ENCODE results near the gene ABCB11.
"Not testable (repeated sequence)": the region's sequence is repeated elsewhere in the genome, so short reads cannot be mapped to it uniquely, and the experiment has no call there.

The ABCB11 gene

DNA sequence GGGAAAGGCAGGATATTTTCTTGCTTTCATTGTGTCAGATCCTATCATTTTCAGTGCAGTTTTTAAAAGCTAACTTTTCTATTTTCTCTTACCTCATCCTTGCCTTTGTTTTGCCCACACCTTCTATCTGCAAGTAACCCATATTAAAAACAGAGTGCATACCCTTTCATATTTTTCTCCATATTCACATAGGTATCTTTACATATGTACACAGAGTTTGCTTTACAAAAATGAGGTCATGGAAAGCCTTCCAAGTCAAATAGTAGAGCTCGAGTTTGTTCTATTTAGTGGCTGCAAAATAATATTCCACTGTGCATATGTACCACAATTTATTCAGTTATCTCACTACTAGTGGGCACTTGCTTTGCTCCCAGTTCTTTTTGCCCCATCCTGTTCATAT lies 34.3 kb upstream of the ABCB11 start:
- in situ Hi-C loops (cut with HindIII; ENCODE audit: low sequenced_read_pairs), result no loop called here
- TF ChIP-seq, protein P1, sequence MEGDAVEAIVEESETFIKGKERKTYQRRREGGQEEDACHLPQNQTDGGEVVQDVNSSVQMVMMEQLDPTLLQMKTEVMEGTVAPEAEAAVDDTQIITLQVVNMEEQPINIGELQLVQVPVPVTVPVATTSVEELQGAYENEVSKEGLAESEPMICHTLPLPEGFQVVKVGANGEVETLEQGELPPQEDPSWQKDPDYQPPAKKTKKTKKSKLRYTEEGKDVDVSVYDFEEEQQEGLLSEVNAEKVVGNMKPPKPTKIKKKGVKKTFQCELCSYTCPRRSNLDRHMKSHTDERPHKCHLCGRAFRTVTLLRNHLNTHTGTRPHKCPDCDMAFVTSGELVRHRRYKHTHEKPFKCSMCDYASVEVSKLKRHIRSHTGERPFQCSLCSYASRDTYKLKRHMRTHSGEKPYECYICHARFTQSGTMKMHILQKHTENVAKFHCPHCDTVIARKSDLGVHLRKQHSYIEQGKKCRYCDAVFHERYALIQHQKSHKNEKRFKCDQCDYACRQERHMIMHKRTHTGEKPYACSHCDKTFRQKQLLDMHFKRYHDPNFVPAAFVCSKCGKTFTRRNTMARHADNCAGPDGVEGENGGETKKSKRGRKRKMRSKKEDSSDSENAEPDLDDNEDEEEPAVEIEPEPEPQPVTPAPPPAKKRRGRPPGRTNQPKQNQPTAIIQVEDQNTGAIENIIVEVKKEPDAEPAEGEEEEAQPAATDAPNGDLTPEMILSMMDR (IDR thresholded peaks at IDR 0.05; ENCODE audit: low read depth, low read length), result no peak

DNA sequence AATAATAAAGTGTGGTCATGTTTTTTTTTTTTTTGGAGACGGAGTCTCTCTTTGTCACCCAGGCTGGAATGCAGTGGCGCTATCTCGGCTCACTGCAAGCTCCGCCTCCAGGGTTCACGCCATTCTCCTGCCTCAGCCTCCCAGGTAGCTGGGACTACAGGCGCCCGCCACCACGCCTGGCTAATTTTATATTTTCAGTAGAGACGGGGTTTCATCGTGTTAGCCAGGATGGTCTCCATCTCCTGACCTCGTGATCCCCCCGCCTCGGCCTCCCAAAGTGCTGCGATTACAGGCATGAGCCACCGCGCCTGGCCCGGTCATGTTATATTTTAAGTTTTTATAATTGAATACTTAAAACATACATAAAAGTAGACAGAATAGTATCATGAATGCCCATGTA lies 33.1 kb upstream of the ABCB11 start:
- H3K4me3 ChIP-seq (ENCODE audit: low read depth, low read length); in situ Hi-C loops (cut with HindIII; ENCODE audit: low sequenced_read_pairs): not testable (repeated sequence)

More for the DNA sequence above, 34.3 kb upstream of the ABCB11 start:
- no peak overlapping the region for H3K4me3 ChIP-seq (ENCODE audit: low read depth, low read length)
- DNase-seq (ENCODE audit: low read depth, low spot score), result no peak

DNA sequence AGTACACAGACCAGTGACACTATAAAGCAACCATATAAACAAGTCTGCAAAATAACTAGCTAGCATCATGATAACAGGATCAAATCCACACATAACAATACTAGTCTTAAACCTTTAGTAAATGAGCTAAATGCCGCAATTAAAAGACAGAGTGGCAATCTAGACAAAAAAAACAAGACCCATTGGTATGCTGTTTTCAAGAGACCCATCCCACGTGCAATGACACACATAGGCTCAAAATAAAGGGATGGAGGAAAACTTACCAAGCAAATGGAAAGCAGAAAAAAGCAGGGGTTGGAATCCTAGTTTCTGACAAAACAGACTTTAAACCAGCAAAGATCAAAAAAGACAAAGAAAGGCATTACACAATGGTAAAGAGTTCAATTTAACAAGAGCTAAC lies 23.5 kb upstream of the ABCB11 start:
- H3K4me3 ChIP-seq (ENCODE audit: low read depth, low read length); in situ Hi-C loops (cut with HindIII; ENCODE audit: low sequenced_read_pairs); DNase-seq (ENCODE audit: low read depth, low spot score): not testable (repeated sequence)

More for the DNA sequence above, 33.1 kb upstream of the ABCB11 start:
- DNase-seq (ENCODE audit: low read depth, low spot score), result not testable (repeated sequence)

DNA sequence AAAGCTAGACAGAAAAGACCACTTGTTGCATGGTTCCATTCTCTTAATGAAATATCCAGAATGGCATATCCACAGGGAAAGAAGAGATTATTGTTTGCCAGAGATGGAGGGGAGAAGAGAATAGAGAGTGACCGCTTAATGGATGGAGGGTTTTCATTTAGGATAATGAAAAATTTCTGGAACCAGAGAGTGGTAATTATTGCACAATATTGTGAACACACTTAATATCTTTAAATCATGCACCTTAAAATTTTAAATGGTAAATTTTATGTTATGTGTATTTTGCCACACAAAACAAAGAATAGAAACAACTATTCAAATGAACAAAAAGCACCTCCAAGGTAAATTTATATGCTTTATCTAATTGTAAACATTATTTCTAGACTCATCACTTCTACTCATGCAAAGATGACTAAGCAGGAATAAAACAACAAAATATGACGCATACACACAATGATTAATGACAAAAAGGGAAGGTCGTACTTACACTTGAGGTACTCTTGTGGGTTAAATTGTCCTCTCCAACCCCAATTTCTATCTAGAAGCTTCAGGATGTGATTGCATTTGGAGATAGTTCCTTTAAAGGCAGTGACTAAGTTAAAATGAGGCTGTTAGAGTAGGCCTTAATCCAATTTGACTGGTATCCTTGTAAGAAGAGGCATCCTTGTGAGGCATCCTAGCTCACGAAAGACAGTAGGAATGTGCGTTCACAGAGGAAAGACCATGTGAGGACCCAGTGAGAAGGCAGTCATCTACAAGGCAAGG lies 19.5 kb upstream of the ABCB11 start:
- DNase-seq (ENCODE audit: low read depth, low spot score), result no peak
- in situ Hi-C loops (cut with HindIII; ENCODE audit: low sequenced_read_pairs), result no loop called here
- TF ChIP-seq, protein P1 (IDR thresholded peaks at IDR 0.05; ENCODE audit: low read depth, low read length), result no peak
- no peak overlapping the region for H3K4me3 ChIP-seq (ENCODE audit: low read depth, low read length)

DNA sequence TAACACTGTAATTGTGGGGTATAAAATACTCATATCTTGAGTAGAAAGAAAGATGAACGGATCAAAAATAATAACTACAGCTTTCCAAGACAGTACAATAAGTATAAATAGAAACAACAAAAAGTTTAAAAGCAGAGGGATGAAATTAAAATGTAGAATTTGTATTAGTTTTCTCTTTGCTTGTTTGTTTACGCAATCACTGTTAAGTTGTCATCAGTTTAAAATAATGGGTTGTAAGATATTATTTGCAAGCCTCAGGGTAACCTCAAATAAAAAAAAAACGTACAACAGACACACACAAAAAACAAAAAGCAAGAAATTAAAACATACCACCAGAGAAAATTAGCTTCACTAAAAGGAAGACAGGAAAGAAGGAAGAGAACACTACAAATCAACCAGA lies 18.0 kb upstream of the ABCB11 start:
- TF ChIP-seq, protein P1 (IDR thresholded peaks at IDR 0.05; ENCODE audit: low read depth, low read length), result no peak
- no peak overlapping the region for H3K4me3 ChIP-seq (ENCODE audit: low read depth, low read length)
- in situ Hi-C loops (cut with HindIII; ENCODE audit: low sequenced_read_pairs), result no loop called here
- no peak for DNase-seq (ENCODE audit: low read depth, low spot score)

DNA sequence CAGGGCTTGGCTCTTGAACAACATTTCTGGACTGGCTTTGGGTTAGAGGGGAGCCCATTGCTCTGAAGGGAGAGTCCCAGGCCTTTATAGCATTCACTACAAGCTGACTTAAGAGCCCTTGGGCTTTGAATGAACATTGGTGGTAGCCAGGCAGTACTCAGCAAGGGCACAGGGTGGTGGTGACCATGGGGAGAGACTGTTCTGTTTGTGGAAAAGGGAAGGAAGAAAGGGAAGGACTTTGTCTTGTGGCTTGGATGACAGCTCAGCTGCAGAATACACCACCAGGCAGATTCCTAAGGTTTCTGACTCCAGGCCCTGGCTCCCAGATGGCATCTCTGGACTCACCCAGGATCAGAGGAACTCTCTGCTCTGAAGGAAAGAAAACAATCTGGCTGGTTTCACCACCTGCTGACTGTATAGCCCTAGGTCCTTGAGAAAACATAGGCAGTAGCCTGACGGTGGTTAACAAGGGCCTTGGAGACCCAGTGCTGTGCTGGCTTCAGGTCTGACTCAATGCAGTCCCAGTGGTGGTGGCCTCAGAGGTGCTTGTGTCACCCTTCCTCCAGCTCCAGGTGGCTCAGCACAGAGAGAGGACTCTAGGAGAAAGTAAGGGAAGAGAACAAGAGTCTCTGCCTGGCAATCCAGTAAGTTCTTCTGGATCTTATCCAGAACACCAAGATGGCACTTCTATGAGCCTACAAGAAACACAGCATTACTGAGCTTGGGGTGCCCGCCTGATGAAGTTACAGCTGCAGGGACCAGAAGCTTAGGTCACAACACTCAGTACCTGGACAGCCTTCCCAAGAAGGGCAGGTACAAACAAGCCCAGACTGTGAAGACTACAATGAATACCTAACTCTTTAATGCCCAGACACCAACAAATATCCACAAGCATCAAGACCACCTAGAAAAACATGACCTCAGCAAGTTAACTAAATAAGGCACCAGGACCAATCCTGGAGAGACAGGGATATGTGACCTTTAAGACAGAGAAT lies 16.4 kb upstream of the ABCB11 start:
- in situ Hi-C loops (cut with HindIII; ENCODE audit: low sequenced_read_pairs), result no loop called here
- TF ChIP-seq, protein P1 (IDR thresholded peaks at IDR 0.05; ENCODE audit: low read depth, low read length), result no peak
- no peak for DNase-seq (ENCODE audit: low read depth, low spot score)
- H3K4me3 ChIP-seq (ENCODE audit: low read depth, low read length), result no peak overlapping the region

DNA sequence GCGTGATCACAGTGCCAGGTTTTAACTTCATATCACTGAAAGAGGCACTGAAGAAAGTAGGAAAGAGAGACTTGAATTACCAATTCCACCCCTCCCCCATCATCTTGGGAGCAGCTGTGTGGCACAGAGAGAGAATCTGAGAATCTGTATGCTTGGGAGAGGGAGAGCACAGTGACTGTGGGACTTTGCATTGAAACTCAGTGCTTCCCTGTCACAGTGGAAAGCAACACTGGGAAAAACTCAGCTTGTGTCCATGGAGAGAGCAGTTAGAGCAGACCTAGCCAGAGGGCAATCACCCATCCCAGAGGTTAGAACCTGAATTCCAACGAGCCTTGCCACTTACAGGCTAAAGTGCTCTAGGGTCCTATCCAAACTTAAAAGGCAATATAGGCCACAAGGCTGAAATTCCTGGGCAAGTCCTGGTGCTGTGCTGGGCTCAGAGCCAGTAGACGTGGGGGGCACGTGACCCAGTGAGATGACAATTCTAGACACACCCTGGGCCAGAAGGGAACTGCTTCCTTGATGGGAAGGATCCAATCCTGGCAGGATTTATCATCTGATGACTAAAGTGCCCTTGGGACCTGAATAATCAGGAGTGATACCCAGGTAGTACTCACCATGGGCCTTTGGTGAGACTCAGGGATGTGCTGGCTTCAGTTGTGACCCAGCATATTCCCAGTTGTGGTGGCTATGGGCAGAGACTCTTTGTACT lies 15.5 kb upstream of the ABCB11 start:
- in situ Hi-C loops (cut with HindIII; ENCODE audit: low sequenced_read_pairs), result no loop called here
- DNase-seq (ENCODE audit: low read depth, low spot score), result no peak
- H3K4me3 ChIP-seq (ENCODE audit: low read depth, low read length), result no peak overlapping the region
- TF ChIP-seq, protein P1 (IDR thresholded peaks at IDR 0.05; ENCODE audit: low read depth, low read length), result no peak
